HepG2 (cell line): ENCODE measurements around the gene NT5M. TPM values are rescaled to one million over a fixed set of nuclear protein-coding genes. Genes with fewer than 3 reads are reported as not detected.

Experiments
- ASH2L ChIP-seq: fragments of 300-600, 200-600 bp; sonication (generic); IDR thresholded peaks from 2 replicates; pipeline ENCODE4 v1.7.0; 2017; ENCODE audit warnings: low read depth, mild to moderate bottlenecking, moderate library complexity, mixed read lengths, low read length; ENCODE audit not compliant: insufficient read length
- BRCA1 ChIP-seq: sonication (generic); formaldehyde crosslinking; IDR thresholded peaks from 2 replicates; pipeline ENCODE4 v1.4.0; 2020; ENCODE audit warnings: missing genetic modification reagents
- EP300 ChIP-seq, 3 experiments: sonication (generic) in 1 of 3; formaldehyde crosslinking in 1 of 3; IDR thresholded peaks; 2 replicates each; pipeline versions ENCODE4 v1.5.1 to v1.6.1; 2011 to 2020; ENCODE audit warnings: low read depth in 2 of 3, low read length in 2 of 3, borderline replicate concordance in 1 of 3, improper control_type of control experiment in 1 of 3, mild to moderate bottlenecking in 1 of 3, missing genetic modification reagents in 1 of 3, moderate library complexity in 1 of 3
- FOXC1 ChIP-seq: sonication (generic); formaldehyde crosslinking; IDR thresholded peaks from 2 replicates; pipeline ENCODE4 v1.8.0; 2022; ENCODE audit warnings: mild to moderate bottlenecking, missing genetic modification reagents, borderline replicate concordance
- HNRNPLL ChIP-seq: fragments of 200-400 bp; formaldehyde crosslinking; IDR thresholded peaks from 2 replicates; pipeline ENCODE4 v1.6.1; 2017; ENCODE audit warnings: mild to moderate bottlenecking, low read depth, low read length; ENCODE audit not compliant: poor library complexity, severe bottlenecking
- JUN ChIP-seq: sonication (generic); formaldehyde crosslinking; IDR thresholded peaks from 2 replicates; pipeline ENCODE4 v1.4.0; 2020; ENCODE audit warnings: mild to moderate bottlenecking, missing genetic modification reagents
- MXD4 ChIP-seq: IDR thresholded peaks from 2 replicates; pipeline ENCODE4 v1.6.1; 2016; ENCODE audit warnings: mild to moderate bottlenecking, missing biosample characterization, missing genetic modification reagents
- REPIN1 ChIP-seq: sonication (generic); formaldehyde crosslinking; IDR thresholded peaks from 2 replicates; pipeline ENCODE4 v1.8.0; 2022; ENCODE audit warnings: missing genetic modification reagents, low read depth, mild to moderate bottlenecking, borderline replicate concordance
- ZFX ChIP-seq: sonication (generic); formaldehyde crosslinking; IDR thresholded peaks from 2 replicates; pipeline ENCODE4 v1.4.0; 2020; ENCODE audit warnings: mild to moderate bottlenecking, low read depth, missing genetic modification reagents, moderate library complexity
- ZNF432 ChIP-seq: sonication (generic); formaldehyde crosslinking; IDR thresholded peaks from 2 replicates; pipeline ENCODE4 v1.5.0; 2020; ENCODE audit warnings: missing genetic modification reagents, mild to moderate bottlenecking, borderline replicate concordance
- ZNF446 ChIP-seq: sonication (generic); formaldehyde crosslinking; IDR thresholded peaks from 2 replicates; pipeline ENCODE4 v1.5.0; 2020; ENCODE audit warnings: mild to moderate bottlenecking, missing genetic modification reagents
- ZNF543 ChIP-seq: sonication (generic); formaldehyde crosslinking; IDR thresholded peaks from 2 replicates; pipeline ENCODE4 v1.4.0; 2020; ENCODE audit warnings: mild to moderate bottlenecking, missing genetic modification reagents
- ZNF713 ChIP-seq: sonication (generic); formaldehyde crosslinking; IDR thresholded peaks from 2 replicates; pipeline ENCODE4 v1.4.0; 2020; ENCODE audit warnings: mild to moderate bottlenecking, missing genetic modification reagents
- ZSCAN25 ChIP-seq: sonication (generic); formaldehyde crosslinking; IDR thresholded peaks from 2 replicates; pipeline ENCODE4 v1.8.0; 2022; ENCODE audit warnings: mild to moderate bottlenecking, missing genetic modification reagents
- polyA plus RNA-seq, 8 experiments: library from polyadenylated mRNA; depleted of rRNA in 3 of 8; stranded (reverse) in 7 of 8; unstranded in 1 of 8; fragments of >200 nt; fragmentation: Illumina TruSeq in 4 of 8; extraction: Trizol in 4 of 8; gene quantifications; 2 replicates each; pipeline versions ENCODE4 v1.2.1 to v1.2.3, GENCODE V29; 2011 to 2016; ENCODE audit warnings: low read depth in 4 of 8, missing spikeins in 1 of 8, mixed read lengths in 1 of 8; ENCODE audit not compliant: insufficient read depth in 1 of 8
- total RNA-seq, 5 experiments: library from RNA; depleted of rRNA; stranded (reverse); fragments of >200 nt; fragmentation: Illumina TruSeq; extraction: Trizol; gene quantifications; 2 replicates each; pipeline ENCODE4 v1.2.3, GENCODE V29; 2016; ENCODE audit warnings: low read depth in 1 of 5
- TF ChIP-seq, protein P1 (sequence below): sonication (generic); formaldehyde crosslinking; IDR thresholded peaks from 2 replicates; pipeline ENCODE4 v1.9.0; 2021; ENCODE audit warnings: missing genetic modification reagents, mild to moderate bottlenecking, borderline replicate concordance
- TF ChIP-seq, protein P2 (sequence below): sonication (generic); formaldehyde crosslinking; IDR thresholded peaks from 2 replicates; pipeline ENCODE4 v1.5.1; 2020; ENCODE audit warnings: mild to moderate bottlenecking, missing genetic modification reagents, moderate library complexity
- TF ChIP-seq, protein P3 (sequence below): IDR thresholded peaks from 2 replicates; pipeline ENCODE4 v1.6.1; 2016; ENCODE audit warnings: missing genetic modification reagents, missing compliant biosample characterization
- TF ChIP-seq, protein P4 (sequence below): sonication (generic); formaldehyde crosslinking; IDR thresholded peaks from 2 replicates; pipeline ENCODE4 v1.5.1; 2020; ENCODE audit warnings: mild to moderate bottlenecking, missing genetic modification reagents, moderate library complexity
- TF ChIP-seq, protein P5 (sequence below): sonication (generic); formaldehyde crosslinking; IDR thresholded peaks from 2 replicates; pipeline ENCODE4 v1.5.0; 2020; ENCODE audit warnings: missing genetic modification reagents

NT5M gene
- total and polyA plus RNA-seq, 2 of the 13 experiments (the other 11 are each of a cell fraction or from before 2014, with no cell fraction given) = 0.55 to 0.78 TPM

DNA sequence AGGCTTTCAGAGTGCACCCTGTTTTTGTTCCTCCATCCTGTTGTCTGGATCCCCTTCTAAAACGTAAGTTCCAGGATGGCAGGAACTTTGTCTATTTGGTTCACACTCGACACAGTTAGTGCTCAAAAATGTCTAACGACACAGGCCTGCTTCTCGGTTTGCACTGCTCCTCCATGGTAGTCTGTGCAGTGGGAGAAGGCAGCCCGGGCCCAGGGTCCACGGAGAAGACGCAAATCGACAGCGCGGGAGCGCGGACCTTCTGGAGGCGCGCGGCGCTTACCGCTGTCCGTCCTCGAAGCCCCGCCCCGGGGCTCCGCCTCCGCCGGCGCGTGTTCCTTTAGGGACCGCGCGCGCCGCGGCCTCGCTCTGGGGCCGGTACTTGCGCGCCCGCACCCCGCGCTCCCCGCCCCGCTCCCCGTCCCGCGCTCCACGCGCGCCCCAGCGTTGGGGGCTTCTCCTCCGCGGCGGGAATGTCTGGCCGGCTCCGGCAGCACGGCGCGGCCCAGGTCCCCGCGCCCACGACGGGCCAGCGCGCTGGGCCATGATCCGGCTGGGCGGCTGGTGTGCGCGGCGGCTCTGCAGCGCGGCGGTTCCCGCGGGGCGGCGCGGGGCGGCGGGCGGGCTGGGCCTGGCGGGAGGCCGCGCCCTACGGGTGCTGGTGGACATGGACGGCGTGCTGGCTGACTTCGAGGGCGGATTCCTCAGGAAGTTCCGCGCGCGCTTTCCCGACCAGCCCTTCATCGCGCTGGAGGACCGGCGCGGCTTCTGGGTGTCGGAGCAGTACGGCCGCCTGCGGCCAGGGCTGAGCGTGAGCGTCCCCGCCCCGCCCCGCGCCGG lies at the start of gene NT5M (continued):
- TF ChIP-seq, protein P1, sequence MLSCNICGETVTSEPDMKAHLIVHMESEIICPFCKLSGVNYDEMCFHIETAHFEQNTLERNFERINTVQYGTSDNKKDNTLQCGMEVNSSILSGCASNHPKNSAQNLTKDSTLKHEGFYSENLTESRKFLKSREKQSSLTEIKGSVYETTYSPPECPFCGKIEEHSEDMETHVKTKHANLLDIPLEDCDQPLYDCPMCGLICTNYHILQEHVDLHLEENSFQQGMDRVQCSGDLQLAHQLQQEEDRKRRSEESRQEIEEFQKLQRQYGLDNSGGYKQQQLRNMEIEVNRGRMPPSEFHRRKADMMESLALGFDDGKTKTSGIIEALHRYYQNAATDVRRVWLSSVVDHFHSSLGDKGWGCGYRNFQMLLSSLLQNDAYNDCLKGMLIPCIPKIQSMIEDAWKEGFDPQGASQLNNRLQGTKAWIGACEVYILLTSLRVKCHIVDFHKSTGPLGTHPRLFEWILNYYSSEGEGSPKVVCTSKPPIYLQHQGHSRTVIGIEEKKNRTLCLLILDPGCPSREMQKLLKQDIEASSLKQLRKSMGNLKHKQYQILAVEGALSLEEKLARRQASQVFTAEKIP (CRISPR knock-in tag) = no peak
- peak; percentile 67 for TF ChIP-seq ZFX (CRISPR knock-in tag)
- TF ChIP-seq EP300 (IDR thresholded peaks at IDR 0.05; ENCODE audit: low read depth in 2 of 2, low read length in 2 of 2) = no peak
- no peak for TF ChIP-seq EP300 (CRISPR knock-in tag; IDR thresholded peaks at IDR 0.05; ENCODE audit: borderline replicate concordance)
- peak; percentile 39; the same call in 1 of the 2 replicates for TF ChIP-seq BRCA1 (CRISPR knock-in tag)
- TF ChIP-seq FOXC1 (CRISPR knock-in tag) = no peak; the same call in 1 of the 2 replicates
- TF ChIP-seq HNRNPLL = peak; percentile 84
- TF ChIP-seq, protein P2, sequence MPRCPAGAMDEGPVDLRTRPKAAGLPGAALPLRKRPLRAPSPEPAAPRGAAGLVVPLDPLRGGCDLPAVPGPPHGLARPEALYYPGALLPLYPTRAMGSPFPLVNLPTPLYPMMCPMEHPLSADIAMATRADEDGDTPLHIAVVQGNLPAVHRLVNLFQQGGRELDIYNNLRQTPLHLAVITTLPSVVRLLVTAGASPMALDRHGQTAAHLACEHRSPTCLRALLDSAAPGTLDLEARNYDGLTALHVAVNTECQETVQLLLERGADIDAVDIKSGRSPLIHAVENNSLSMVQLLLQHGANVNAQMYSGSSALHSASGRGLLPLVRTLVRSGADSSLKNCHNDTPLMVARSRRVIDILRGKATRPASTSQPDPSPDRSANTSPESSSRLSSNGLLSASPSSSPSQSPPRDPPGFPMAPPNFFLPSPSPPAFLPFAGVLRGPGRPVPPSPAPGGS (CRISPR knock-in tag) = 0 out of 2 replicates have a peak, but pooled peaks have one; percentile 17
- TF ChIP-seq, protein P3, sequence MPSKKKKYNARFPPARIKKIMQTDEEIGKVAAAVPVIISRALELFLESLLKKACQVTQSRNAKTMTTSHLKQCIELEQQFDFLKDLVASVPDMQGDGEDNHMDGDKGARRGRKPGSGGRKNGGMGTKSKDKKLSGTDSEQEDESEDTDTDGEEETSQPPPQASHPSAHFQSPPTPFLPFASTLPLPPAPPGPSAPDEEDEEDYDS (CRISPR knock-in tag) = peak; percentile 27; the same call in 1 of the 2 replicates
- TF ChIP-seq ZSCAN25 (CRISPR knock-in tag) = 0 out of 2 replicates have a peak, but pooled peaks have one; percentile 26
- TF ChIP-seq ZNF446 (CRISPR knock-in tag) = 0 out of 2 replicates have a peak, but pooled peaks have one; percentile 23
- TF ChIP-seq ZNF543 (CRISPR knock-in tag) = no peak
- TF ChIP-seq JUN (CRISPR knock-in tag) = no peak
- TF ChIP-seq ZNF432 = no peak
- TF ChIP-seq, protein P4, sequence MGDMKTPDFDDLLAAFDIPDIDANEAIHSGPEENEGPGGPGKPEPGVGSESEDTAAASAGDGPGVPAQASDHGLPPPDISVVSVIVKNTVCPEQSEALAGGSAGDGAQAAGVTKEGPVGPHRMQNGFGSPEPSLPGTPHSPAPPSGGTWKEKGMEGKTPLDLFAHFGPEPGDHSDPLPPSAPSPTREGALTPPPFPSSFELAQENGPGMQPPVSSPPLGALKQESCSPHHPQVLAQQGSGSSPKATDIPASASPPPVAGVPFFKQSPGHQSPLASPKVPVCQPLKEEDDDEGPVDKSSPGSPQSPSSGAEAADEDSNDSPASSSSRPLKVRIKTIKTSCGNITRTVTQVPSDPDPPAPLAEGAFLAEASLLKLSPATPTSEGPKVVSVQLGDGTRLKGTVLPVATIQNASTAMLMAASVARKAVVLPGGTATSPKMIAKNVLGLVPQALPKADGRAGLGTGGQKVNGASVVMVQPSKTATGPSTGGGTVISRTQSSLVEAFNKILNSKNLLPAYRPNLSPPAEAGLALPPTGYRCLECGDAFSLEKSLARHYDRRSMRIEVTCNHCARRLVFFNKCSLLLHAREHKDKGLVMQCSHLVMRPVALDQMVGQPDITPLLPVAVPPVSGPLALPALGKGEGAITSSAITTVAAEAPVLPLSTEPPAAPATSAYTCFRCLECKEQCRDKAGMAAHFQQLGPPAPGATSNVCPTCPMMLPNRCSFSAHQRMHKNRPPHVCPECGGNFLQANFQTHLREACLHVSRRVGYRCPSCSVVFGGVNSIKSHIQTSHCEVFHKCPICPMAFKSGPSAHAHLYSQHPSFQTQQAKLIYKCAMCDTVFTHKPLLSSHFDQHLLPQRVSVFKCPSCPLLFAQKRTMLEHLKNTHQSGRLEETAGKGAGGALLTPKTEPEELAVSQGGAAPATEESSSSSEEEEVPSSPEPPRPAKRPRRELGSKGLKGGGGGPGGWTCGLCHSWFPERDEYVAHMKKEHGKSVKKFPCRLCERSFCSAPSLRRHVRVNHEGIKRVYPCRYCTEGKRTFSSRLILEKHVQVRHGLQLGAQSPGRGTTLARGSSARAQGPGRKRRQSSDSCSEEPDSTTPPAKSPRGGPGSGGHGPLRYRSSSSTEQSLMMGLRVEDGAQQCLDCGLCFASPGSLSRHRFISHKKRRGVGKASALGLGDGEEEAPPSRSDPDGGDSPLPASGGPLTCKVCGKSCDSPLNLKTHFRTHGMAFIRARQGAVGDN (CRISPR knock-in tag) = peak; percentile 78
- TF ChIP-seq ZNF713 (CRISPR knock-in tag) = no peak
- peak; percentile 25 for TF ChIP-seq ASH2L
- no peak for TF ChIP-seq REPIN1 (CRISPR knock-in tag)
- TF ChIP-seq, protein P5, sequence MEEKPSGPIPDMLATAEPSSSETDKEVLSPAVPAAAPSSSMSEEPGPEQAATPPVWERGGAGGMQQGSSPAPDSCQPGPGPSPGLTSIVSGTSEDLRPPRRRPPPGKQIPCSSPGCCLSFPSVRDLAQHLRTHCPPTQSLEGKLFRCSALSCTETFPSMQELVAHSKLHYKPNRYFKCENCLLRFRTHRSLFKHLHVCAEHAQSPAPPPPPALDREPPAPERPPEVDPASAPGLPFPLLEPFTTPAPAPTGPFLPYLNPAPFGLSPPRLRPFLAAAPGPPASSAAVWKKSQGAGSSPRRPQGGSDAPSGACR = no peak
- TF ChIP-seq MXD4 (CRISPR knock-in tag) = peak; percentile 26; the same call in 1 of the 2 replicates
